Stimulated activated naive CD8-positive, alpha-beta T cell treated with anti-CD3 and anti-CD28 coated beads, Interleukin-15, Interleukin-2, amounts not matched to agents 100 ng/mL and 50 ng/mL, for 24 hours (primary cell): Measurements from ENCODE around the gene HS6ST3.

Experiments
- H3K27ac Mint-ChIP-seq: one replicate; pipeline ENCODE4 v1.8.0; 2021; ENCODE audit warnings: mild to moderate bottlenecking, mixed read lengths
- H3K27me3 Mint-ChIP-seq: one replicate; pipeline ENCODE4 v1.8.0; 2021; ENCODE audit warnings: mixed read lengths
- H3K36me3 Mint-ChIP-seq: one replicate; pipeline ENCODE4 v1.8.0; 2021; ENCODE audit warnings: low read depth, mixed read lengths
- H3K4me1 Mint-ChIP-seq: one replicate; pipeline ENCODE4 v1.8.0; 2021; ENCODE audit warnings: low read depth, mixed read lengths
- H3K4me3 Mint-ChIP-seq: one replicate; pipeline ENCODE4 v1.8.0; 2021; ENCODE audit warnings: mild to moderate bottlenecking, mixed read lengths
- H3K9me3 Mint-ChIP-seq: one replicate; pipeline ENCODE4 v1.8.0; 2021; ENCODE audit warnings: mixed read lengths

The HS6ST3 gene

GRCh38 chr13:96450326-96451020 is 360.6 kb downstream of the HS6ST3 start:
- Mint-ChIP-seq H3K4me3 (no peak overlapping the region), H3K9me3 (peaks cover 8% of the 10 kb centered on the region), H3K27me3 (no peaks in the 10 kb centered on the region), H3K27ac (no peak overlapping the region), H3K36me3 (no peaks in the 10 kb centered on the region), H3K4me1 (no peaks in the 10 kb centered on the region)

DNA sequence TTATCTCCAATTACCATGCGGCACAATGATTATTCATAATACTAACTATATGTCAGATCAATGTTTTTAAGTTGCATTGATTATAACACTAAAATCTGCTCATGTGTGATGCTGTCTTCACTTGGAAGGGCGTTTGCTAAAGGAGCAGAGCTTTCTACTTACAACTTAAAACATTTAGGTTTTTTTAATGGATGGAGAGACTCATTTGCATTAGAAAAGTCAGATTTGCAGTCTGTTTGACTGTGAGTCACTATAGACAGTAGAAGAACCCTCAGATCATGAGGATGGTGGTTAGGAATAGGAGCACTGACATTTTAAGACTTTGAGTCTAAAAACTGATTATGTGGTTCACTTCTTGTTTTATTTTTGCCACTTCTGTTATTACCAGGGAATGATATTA is 364.6 kb downstream of the HS6ST3 start:
- H3K4me1 Mint-ChIP-seq = no peaks in the 10 kb centered on the region
- no peak overlapping the region for H3K27ac Mint-ChIP-seq
- no peaks in the 10 kb centered on the region for H3K9me3 Mint-ChIP-seq
- no peaks in the 10 kb centered on the region for H3K27me3 Mint-ChIP-seq
- H3K4me3 Mint-ChIP-seq = no peak overlapping the region
- no peaks in the 10 kb centered on the region for H3K36me3 Mint-ChIP-seq

DNA sequence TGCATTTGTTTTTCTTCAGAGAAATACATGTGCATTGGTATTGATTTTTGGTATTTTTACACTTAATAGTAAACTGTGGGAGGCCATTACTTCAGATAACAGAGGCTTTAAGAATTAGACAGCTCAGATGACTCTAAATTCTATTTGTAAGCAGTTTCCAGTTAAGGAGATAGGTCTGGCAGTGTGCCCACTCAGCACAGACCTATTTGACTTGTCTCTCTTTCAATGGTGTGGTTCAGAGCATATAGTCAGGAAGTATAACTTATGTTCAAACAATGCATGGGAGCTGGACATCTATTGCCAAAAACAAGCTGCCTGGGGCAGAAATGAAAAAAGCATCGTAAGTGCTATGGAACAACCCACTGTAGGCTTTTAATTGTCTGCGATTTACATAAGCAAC is 370.7 kb downstream of the HS6ST3 start:
- Mint-ChIP-seq H3K27me3 (no peaks in the 10 kb centered on the region), H3K27ac (no peak overlapping the region), H3K4me1 (no peaks in the 10 kb centered on the region), H3K36me3 (no peaks in the 10 kb centered on the region), H3K9me3 (peaks cover 8% of the 10 kb centered on the region), H3K4me3 (no peak overlapping the region)

- Mint-ChIP-seq H3K27me3 (no peaks in the 10 kb centered on the region), H3K9me3 (peaks cover 7% of the 10 kb centered on the region), H3K36me3 (no peaks in the 10 kb centered on the region), H3K27ac (no peak overlapping the region), H3K4me3 (no peak overlapping the region), H3K4me1 (no peaks in the 10 kb centered on the region)
Measured at GRCh38 chr13:96473526-96474180, 383.7 kb downstream of the HS6ST3 start.

- Mint-ChIP-seq H3K9me3 (peaks cover 7% of the 10 kb centered on the region), H3K4me3 (no peak overlapping the region)
Measured at GRCh38 chr13:96474181-96474557, 384.3 kb downstream of the HS6ST3 start.

DNA sequence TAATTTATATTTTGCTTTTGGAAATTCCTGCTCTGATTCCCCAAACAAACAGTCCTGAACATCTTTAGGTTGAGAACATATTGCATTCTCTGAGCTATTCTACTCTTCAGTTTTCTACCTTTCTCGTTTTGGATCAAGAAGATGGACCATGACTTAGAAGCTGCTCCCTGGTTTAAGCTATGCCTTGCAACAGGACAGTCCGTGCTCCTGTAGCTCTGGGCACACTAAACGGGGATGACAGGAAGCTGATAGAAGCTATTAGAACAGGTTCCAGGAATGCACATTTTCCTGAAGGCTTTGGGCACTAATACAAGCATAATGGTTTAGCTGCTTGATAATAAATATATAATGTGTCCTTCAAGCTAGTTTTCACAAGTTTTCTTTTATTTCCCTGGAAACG is 385.2 kb downstream of the HS6ST3 start:
- H3K9me3 Mint-ChIP-seq = peaks cover 3% of the 10 kb centered on the region
- H3K4me3 Mint-ChIP-seq = no peak overlapping the region
- no peak overlapping the region for H3K27ac Mint-ChIP-seq
- no peaks in the 10 kb centered on the region for H3K36me3 Mint-ChIP-seq
- no peaks in the 10 kb centered on the region for H3K4me1 Mint-ChIP-seq
- H3K27me3 Mint-ChIP-seq = no peaks in the 10 kb centered on the region

More at GRCh38 chr13:96474181-96474557, 384.3 kb downstream of the HS6ST3 start:
- Mint-ChIP-seq H3K4me1 (no peaks in the 10 kb centered on the region), H3K36me3 (no peaks in the 10 kb centered on the region), H3K27ac (no peak overlapping the region), H3K27me3 (no peaks in the 10 kb centered on the region)

DNA sequence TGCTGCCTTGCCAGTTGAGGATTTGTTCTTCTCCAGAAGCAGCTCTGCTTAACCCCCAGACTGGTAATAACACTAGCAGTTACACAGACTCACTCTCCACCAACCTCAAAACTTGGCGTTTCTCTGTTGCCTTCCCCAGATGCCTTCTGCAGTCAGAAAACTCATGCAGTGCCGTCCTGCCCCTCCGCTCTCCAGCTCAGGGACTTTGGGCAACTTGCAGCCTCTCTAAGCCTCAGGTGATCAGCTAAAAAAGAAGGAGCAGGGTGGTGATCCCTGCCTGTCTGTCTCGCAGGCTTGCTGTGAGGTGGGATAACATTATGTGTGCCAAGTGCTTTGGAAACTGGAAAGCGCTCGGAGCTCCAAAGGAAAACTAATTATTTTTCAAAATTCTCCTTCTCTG is 391.6 kb downstream of the HS6ST3 start:
- no peaks in the 10 kb centered on the region for H3K4me1 Mint-ChIP-seq
- no peak overlapping the region for H3K27ac Mint-ChIP-seq
- no peaks in the 10 kb centered on the region for H3K27me3 Mint-ChIP-seq
- H3K9me3 Mint-ChIP-seq = no peaks in the 10 kb centered on the region
- no peaks in the 10 kb centered on the region for H3K36me3 Mint-ChIP-seq
- H3K4me3 Mint-ChIP-seq = no peak overlapping the region

- Mint-ChIP-seq H3K36me3 (no peaks in the 10 kb centered on the region), H3K27me3 (no peaks in the 10 kb centered on the region), H3K4me1 (no peaks in the 10 kb centered on the region), H3K9me3 (peaks cover 4% of the 10 kb centered on the region), H3K4me3 (no peak overlapping the region), H3K27ac (no peak overlapping the region)
Measured at GRCh38 chr13:96490496-96490989, 400.6 kb downstream of the HS6ST3 start.

DNA sequence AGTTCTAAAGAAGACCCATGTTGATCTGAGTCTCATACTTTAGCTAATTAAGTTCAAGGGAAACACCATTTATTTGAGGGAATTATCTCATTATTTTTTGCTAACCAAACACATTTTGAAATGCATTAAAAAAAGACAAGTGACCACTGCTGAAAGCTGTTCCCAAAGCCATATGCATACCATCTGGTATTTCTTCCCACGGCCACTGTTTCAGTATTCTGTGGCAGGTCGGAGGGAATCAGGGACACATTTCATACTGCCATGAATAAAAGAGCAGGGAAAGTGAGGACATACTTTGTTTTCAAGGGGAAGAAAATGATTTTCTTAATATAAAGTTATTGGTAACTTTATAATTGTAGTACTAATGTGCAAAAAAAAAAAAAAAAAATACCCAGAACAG is 401.2 kb downstream of the HS6ST3 start:
- H3K4me3 Mint-ChIP-seq = no peak overlapping the region
- peaks cover 4% of the 10 kb centered on the region for H3K9me3 Mint-ChIP-seq
- no peak overlapping the region for H3K27ac Mint-ChIP-seq
- no peaks in the 10 kb centered on the region for H3K4me1 Mint-ChIP-seq
- H3K27me3 Mint-ChIP-seq = no peaks in the 10 kb centered on the region
- H3K36me3 Mint-ChIP-seq = no peaks in the 10 kb centered on the region

GRCh38 chr13:96492766-96493165 is 402.9 kb downstream of the HS6ST3 start:
- H3K4me3 Mint-ChIP-seq = no peak overlapping the region
- H3K27ac Mint-ChIP-seq = no peak overlapping the region
- no peaks in the 10 kb centered on the region for H3K27me3 Mint-ChIP-seq
- no peaks in the 10 kb centered on the region for H3K36me3 Mint-ChIP-seq
- H3K9me3 Mint-ChIP-seq = peaks cover 9% of the 10 kb centered on the region
- no peaks in the 10 kb centered on the region for H3K4me1 Mint-ChIP-seq

- no peaks in the 10 kb centered on the region for H3K27me3 Mint-ChIP-seq
- no peaks in the 10 kb centered on the region for H3K4me1 Mint-ChIP-seq
- H3K9me3 Mint-ChIP-seq = peaks cover 10% of the 10 kb centered on the region
- no peak overlapping the region for H3K4me3 Mint-ChIP-seq
- H3K36me3 Mint-ChIP-seq = no peaks in the 10 kb centered on the region
- no peak overlapping the region for H3K27ac Mint-ChIP-seq
Measured at GRCh38 chr13:96499656-96500055, 409.7 kb downstream of the HS6ST3 start.

GRCh38 chr13:96500953-96501352 is 411.0 kb downstream of the HS6ST3 start:
- peaks cover 10% of the 10 kb centered on the region for H3K9me3 Mint-ChIP-seq

DNA sequence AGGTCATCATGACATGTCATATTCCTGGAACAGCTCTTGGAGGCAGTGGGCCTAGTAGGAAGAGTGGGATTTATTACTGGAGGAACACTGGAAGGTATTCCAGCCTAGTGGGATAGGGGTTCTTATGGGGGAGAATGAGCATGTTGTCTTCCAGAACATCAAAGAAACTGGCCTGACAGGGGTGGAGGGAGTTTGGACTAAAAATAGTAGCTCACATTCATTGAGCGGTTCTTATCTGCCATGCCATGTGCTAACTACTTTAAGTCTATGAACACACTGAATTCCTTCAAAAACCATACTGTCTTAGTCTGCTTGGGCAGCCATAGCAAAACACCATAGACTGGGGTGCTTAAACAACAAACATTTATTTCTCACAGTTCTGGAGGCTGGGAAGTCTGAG is 413.6 kb downstream of the HS6ST3 start:
- no peaks in the 10 kb centered on the region for H3K36me3 Mint-ChIP-seq
- peaks cover 5% of the 10 kb centered on the region for H3K9me3 Mint-ChIP-seq
- no peaks in the 10 kb centered on the region for H3K4me1 Mint-ChIP-seq
- H3K27ac Mint-ChIP-seq = no peak overlapping the region
- no peaks in the 10 kb centered on the region for H3K27me3 Mint-ChIP-seq
- no peak overlapping the region for H3K4me3 Mint-ChIP-seq

More at GRCh38 chr13:96500953-96501352, 411.0 kb downstream of the HS6ST3 start:
- H3K36me3 Mint-ChIP-seq = no peaks in the 10 kb centered on the region
- no peak overlapping the region for H3K27ac Mint-ChIP-seq
- no peaks in the 10 kb centered on the region for H3K4me1 Mint-ChIP-seq
- no peak overlapping the region for H3K4me3 Mint-ChIP-seq
- H3K27me3 Mint-ChIP-seq = no peaks in the 10 kb centered on the region

GRCh38 chr13:96511587-96511986 is 421.7 kb downstream of the HS6ST3 start:
- H3K9me3 Mint-ChIP-seq = no peaks in the 10 kb centered on the region
- H3K4me3 Mint-ChIP-seq = no peak overlapping the region
- no peaks in the 10 kb centered on the region for H3K27me3 Mint-ChIP-seq
- H3K27ac Mint-ChIP-seq = no peak overlapping the region
- no peaks in the 10 kb centered on the region for H3K36me3 Mint-ChIP-seq
- no peaks in the 10 kb centered on the region for H3K4me1 Mint-ChIP-seq

DNA sequence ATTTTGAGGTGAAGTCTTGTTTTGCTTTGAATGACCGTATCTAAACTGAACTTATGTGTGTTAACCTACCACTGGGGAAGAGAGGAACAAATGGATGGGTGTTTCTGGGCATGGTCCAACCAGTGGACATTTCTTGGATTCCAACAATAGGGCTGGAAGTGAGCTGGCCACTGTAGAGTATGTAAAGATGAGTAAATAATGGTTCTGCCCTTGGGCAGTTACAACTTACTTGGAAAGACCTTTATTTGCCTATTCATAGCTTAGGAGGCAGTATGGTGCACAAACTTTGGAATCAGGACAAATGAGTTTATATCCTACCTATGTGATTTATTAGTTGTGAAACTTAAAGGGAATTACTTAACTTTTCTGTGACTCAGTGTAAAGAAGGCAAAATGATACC is 429.5 kb downstream of the HS6ST3 start:
- Mint-ChIP-seq H3K27me3 (no peaks in the 10 kb centered on the region), H3K9me3 (peaks cover 14% of the 10 kb centered on the region), H3K36me3 (no peaks in the 10 kb centered on the region), H3K4me3 (no peak overlapping the region), H3K27ac (no peak overlapping the region), H3K4me1 (no peaks in the 10 kb centered on the region)
